Spleen (tissue), 11 donors: ENCODE measurements around the gene TMEM43. TPM values are rescaled to one million over a fixed set of nuclear protein-coding genes. Genes with fewer than 3 reads are reported as not detected.

Source experiments
- DNase-seq: peaks from one replicate; pipeline ENCODE4 v3.0.0-alpha.2; 2020
- H3K27ac ChIP-seq, 8 donors: fragments of 200-600 bp; sonication (generic) in 7 of 8; 1 replicate in 4 of 8; 2 replicates in 4 of 8; pipeline versions ENCODE4 v1.5.0 to v1.8.0; 2016 to 2021; ENCODE audit warnings: inconsistent platforms in 4 of 8, mild to moderate bottlenecking in 4 of 8, moderate library complexity in 1 of 8
- H3K27me3 ChIP-seq, 7 donors: fragments of 200-600 bp; sonication (generic) in 6 of 7; replicated peaks in 1 of 7; 1 replicate in 4 of 7; 2 replicates in 3 of 7; pipeline versions ENCODE4 v1.5.0 to v1.8.0; 2016 to 2021; ENCODE audit warnings: inconsistent platforms in 3 of 7, mild to moderate bottlenecking in 1 of 7
- H3K36me3 ChIP-seq, 6 donors: fragments of 200-600 bp; sonication (generic) in 5 of 6; 1 replicate in 4 of 6; 2 replicates in 2 of 6; pipeline versions ENCODE4 v1.5.0 to v1.8.0; 2016 to 2021; ENCODE audit warnings: inconsistent platforms in 2 of 6
- H3K4me1 ChIP-seq, 6 donors: fragments of 200-600 bp; sonication (generic) in 5 of 6; 1 replicate in 3 of 6; 2 replicates in 3 of 6; pipeline versions ENCODE4 v1.5.0 to v1.8.0; 2016 to 2021; ENCODE audit warnings: inconsistent platforms in 3 of 6
- H3K4me3 ChIP-seq, 8 donors: fragments of 200-600 bp; sonication (generic) in 7 of 8; 1 replicate in 4 of 8; 2 replicates in 4 of 8; pipeline versions ENCODE4 v1.5.0 to v1.8.0; 2016 to 2021; ENCODE audit warnings: inconsistent platforms in 4 of 8, mild to moderate bottlenecking in 4 of 8, moderate library complexity in 2 of 8
- H3K9me3 ChIP-seq, 8 donors: fragments of 200-600 bp; sonication (generic) in 7 of 8; 1 replicate in 4 of 8; 2 replicates in 4 of 8; pipeline versions ENCODE4 v1.5.0 to v1.8.0; 2016 to 2021; ENCODE audit warnings: inconsistent platforms in 4 of 8
- CTCF ChIP-seq, 11 experiments: fragments of 200-600 bp in 7 of 11; fragments of 450-650 bp in 4 of 11; sonication (generic) in 4 of 11; IDR thresholded peaks in 8 of 11; conservative IDR thresholded peaks in 3 of 11; 1 replicate in 7 of 11; 2 replicates in 4 of 11; pipeline versions ENCODE4 v1.4.0 to v1.8.0; 2016 to 2021; ENCODE audit warnings: antibody characterized with exemption in 11 of 11, inconsistent platforms in 4 of 11, mild to moderate bottlenecking in 1 of 11
- POLR2A ChIP-seq, 3 donors: fragments of 450-650 bp; IDR thresholded peaks; one replicate each; pipeline ENCODE4 v1.5.1; 2017; ENCODE audit warnings: antibody characterized with exemption in 3 of 3, mild to moderate bottlenecking in 1 of 3
- POLR2AphosphoS5 ChIP-seq, 3 donors: sonication (generic); formaldehyde crosslinking; IDR thresholded peaks; one replicate each; pipeline ENCODE4 v1.5.1; 2017; ENCODE audit warnings: antibody characterized with exemption in 3 of 3
- WGBS, 5 donors: extraction: QIAGEN DNeasy Blood & Tissue Kit in 3 of 5; methylation state at CpG; one replicate each; pipeline versions ENCODE4 v1.1.5 to v1.1.7; 2013 to 2018; 5-methylcytosine and 5-hydroxymethylcytosine counted together
- intact Hi-C: fragments of 100-400 bp; cut with DNase I; formaldehyde crosslinking; loops from one replicate; pipeline ENCODE4 v1.15.0; 2023; ENCODE audit warnings: low total_unique reads
- polyA plus RNA-seq, 3 donors: library from polyadenylated mRNA; stranded (reverse); fragments of 200-250 nt; gene quantifications; one replicate each; pipeline ENCODE4 v1.2.1, GENCODE V29; 2013
- total RNA-seq, 7 donors: library from RNA; depleted of rRNA in 3 of 7; stranded (reverse); fragments of >200 nt in 3 of 7; fragmentation: NEBNext Ultra II Directional in 4 of 7; extraction: Animal tissue kit (Norgen Biotek cat#: 25700) in 4 of 7; gene quantifications; one replicate each; pipeline versions ENCODE4 v1.1.0 to v1.2.1, GENCODE V29; 2016 to 2021
- donor health status: healthy with polysubstance abuse.
- donor health status: DM: no; HTN: no; CAD: no; lungs with moderate emphysema.
- donor health status: DM: no; HTN: no; CAD: no.
- donor health status: Bipolar disorder and iron deficiency.
- donor health status: healthy.
- donor health status: DM: no; HTN: no; CAD: no.
- donor health status: DM: yes; HTN: yes; CAD: no.

Gene TMEM43
- total and polyA plus RNA-seq, 10 donors: 18.7 to 64.2 (median 44.5) TPM

- H3K36me3 ChIP-seq: peaks cover 0 to 79% (median 52%) of the 10 kb centered on the region in 6 donors
- intact Hi-C loops: no loop called here
Measured at GRCh38 chr3:14147617-14148016, 22.8 kb downstream of the TMEM43 start.

GRCh38 chr3:14148041-14148985, 23.5 kb downstream of the TMEM43 start:
- Histone ChIP-seq H3K27me3 (no peaks in the 10 kb centered on the region), H3K9me3 (no peaks in the 10 kb centered on the region), H3K4me3 (no peak overlapping the region), H3K27ac (peak overlapping the region in 2 of 8 donors; percentile 30 to 89), H3K36me3 (peaks cover 0 to 82% (median 56%) of the 10 kb centered on the region in 6 donors), H3K4me1 (peaks cover 20 to 44% (median 34%) of the 10 kb centered on the region in 6 donors)
- intact Hi-C loops: no loop called here
- no peak for DNase-seq
- TF ChIP-seq POLR2AphosphoS5 (IDR thresholded peaks at IDR 0.05): peak in 2 of 3 donors; percentile 12 to 42
- no peak for TF ChIP-seq CTCF (IDR thresholded peaks at IDR 0.05 in 8 of 11, conservative IDR thresholded peaks at IDR 0.05 in 3 of 11)
- 88 to 94% (median 91%) methylated on average over 25 to 28 of the region's 28 CpGs for WGBS, 5 donors

More at GRCh38 chr3:14147617-14148016, 22.8 kb downstream of the TMEM43 start:
- Histone ChIP-seq H3K27ac (peak overlapping the region in 2 of 8 donors; percentile 30 to 89), H3K4me3 (no peak overlapping the region), H3K4me1 (peaks cover 22 to 51% (median 41%) of the 10 kb centered on the region in 6 donors), H3K9me3 (no peaks in the 10 kb centered on the region), H3K27me3 (no peaks in the 10 kb centered on the region)
- peak; percentile 21 for DNase-seq
- WGBS, 5 donors: 84 to 93% (median 91%) methylated on average over 12 of the region's 12 CpGs
- TF ChIP-seq CTCF (IDR thresholded peaks at IDR 0.05 in 8 of 11, conservative IDR thresholded peaks at IDR 0.05 in 3 of 11) (no peak), POLR2AphosphoS5 (IDR thresholded peaks at IDR 0.05) (peak in 2 of 3 donors; percentile 21 to 36), POLR2A (IDR thresholded peaks at IDR 0.05) (no peak)

- no peak overlapping the region for H3K27ac ChIP-seq
- 94 to 98% (median 96%) methylated on average over 9 of the region's 9 CpGs for WGBS, 5 donors
- no peak for DNase-seq
Measured at GRCh38 chr3:14150078-14150477, 25.2 kb downstream of the TMEM43 start.

More at GRCh38 chr3:14150078-14150477, 25.2 kb downstream of the TMEM43 start:
- intact Hi-C loops: no loop called here
- Histone ChIP-seq H3K27me3 (no peaks in the 10 kb centered on the region), H3K4me1 (peaks cover 4 to 30% (median 17%) of the 10 kb centered on the region in 6 donors), H3K9me3 (no peaks in the 10 kb centered on the region), H3K36me3 (peaks cover 0 to 100% (median 65%) of the 10 kb centered on the region in 6 donors), H3K4me3 (no peak overlapping the region)
- TF ChIP-seq CTCF (IDR thresholded peaks at IDR 0.05 in 8 of 11, conservative IDR thresholded peaks at IDR 0.05 in 3 of 11): no peak
- TF ChIP-seq POLR2AphosphoS5 (IDR thresholded peaks at IDR 0.05): peak in 1 of 3 donors; percentile 18
- no peak for TF ChIP-seq POLR2A (IDR thresholded peaks at IDR 0.05)
